H54 (cell line): Measurements from ENCODE around the gene RALGPS2.

Experiments used
- DNase-seq: peaks from one replicate; pipeline ENCODE4 v3.0.0; 2011; ENCODE audit warnings: low spot score, mixed read lengths; ENCODE audit not compliant: insufficient read length
- FAIRE-seq: peaks from 3 replicates; lab custom pipeline; 2011; peaks lifted over from hg19 to GRCh38; lab: Jason Lieb, UNC
- POLR2A ChIP-seq: IDR thresholded peaks from 2 replicates; pipeline ENCODE4 v1.6.1; 2011; ENCODE audit warnings: low read depth, mild to moderate bottlenecking, low read length

The RALGPS2 gene

GRCh38 chr1:178702146-178702545, 22.9 kb upstream of the RALGPS2 start:
- FAIRE-seq: peak; percentile 20
- TF ChIP-seq POLR2A: no peak
- DNase-seq: no peak

DNA sequence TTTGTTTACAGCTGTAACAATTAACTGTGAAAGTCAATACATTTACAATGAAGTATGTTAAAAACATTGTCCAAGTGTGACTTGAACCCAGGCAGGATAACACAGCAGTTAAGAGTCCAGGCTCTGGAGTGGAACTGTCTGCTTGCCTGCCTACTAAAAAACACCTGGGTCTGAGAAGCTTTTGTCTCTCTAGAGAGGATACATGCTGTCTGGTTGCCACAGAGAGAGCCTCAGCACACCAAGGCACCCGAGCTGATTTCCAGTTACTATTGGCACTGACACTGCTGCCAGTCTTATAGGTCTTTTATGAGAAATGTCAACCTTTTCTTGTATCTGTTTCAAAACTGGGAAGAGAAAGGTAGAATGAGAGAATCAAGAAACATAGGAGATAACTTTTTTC, 20.2 kb upstream of the RALGPS2 start:
- DNase-seq: no peak
- no peak for TF ChIP-seq POLR2A
- no peak for FAIRE-seq

DNA sequence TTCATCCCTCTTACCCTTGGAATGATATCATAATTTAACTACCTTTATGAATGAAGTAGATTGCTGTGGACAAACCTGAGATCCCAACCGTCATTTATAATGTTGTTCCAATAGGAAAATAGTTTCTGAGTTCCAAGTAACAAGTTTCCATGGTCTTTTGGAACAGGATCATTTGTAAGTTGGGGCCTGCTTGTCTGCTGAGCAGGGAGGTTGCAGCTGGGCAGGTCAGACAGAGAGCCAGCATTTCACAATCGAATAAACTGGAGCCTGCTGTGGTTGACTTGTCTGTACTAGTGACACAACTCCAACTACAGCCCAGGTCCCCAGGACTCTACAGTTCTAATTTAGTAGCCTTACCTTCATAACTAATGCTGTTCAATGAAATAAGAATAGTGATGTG, 18.6 kb upstream of the RALGPS2 start:
- no peak for FAIRE-seq
- no peak for TF ChIP-seq POLR2A
- DNase-seq: no peak

- DNase-seq (no peak), FAIRE-seq (peak; percentile 74)
- no peak for TF ChIP-seq POLR2A
Observed at GRCh38 chr1:178713259-178713658, 11.8 kb upstream of the RALGPS2 start.

DNA sequence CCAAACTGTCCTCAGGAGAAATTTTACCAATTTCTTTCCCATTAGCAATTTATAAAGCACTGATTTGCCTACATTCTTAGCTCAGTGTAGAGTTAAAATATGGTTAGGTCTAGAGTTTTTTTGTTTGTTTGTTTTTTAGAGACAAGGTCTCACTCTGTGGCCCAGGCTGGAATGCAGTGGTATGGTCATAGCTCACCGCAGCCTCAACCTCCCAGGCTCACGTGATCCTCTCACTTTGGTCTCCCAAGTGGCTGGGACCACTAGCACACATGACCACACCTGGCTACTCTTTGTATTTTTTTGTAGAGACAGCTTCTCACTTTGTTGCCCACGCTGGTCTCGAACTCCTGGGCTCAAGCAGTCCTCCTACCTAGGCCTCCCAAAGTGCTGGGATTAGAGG, 10.6 kb upstream of the RALGPS2 start:
- FAIRE-seq (no peak), DNase-seq (no peak)
- no peak for TF ChIP-seq POLR2A

GRCh38 chr1:178716111-178716510, 8.9 kb upstream of the RALGPS2 start:
- no peak for TF ChIP-seq POLR2A
- FAIRE-seq: peak; percentile 52
- no peak for DNase-seq

- no peak for TF ChIP-seq POLR2A
- DNase-seq: no peak
- no peak for FAIRE-seq
Observed at GRCh38 chr1:178718520-178718919, 6.5 kb upstream of the RALGPS2 start.

GRCh38 chr1:178723546-178723945, 1.5 kb upstream of the RALGPS2 start:
- FAIRE-seq (peak; percentile 87), DNase-seq (no peak)
- TF ChIP-seq POLR2A: no peak

DNA sequence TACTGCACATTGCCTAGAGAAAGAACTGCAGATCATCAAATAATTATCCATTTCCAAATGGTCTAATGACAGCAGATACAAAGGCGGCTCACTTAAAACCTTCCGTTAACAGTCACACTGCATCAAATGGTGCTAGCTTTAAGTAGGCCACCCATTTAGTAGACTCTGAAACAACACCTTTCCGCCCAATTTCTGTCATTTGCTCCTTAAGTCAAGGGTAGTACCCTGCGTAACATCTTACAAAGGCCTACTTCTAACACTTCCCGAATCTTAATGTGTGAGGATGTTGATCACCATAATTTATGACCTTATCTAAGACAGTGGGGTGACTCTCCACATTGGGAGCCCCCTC, 692 bp upstream of the RALGPS2 start:
- FAIRE-seq (peak; percentile 20), DNase-seq (no peak)
- TF ChIP-seq POLR2A: no peak

GRCh38 chr1:178725466-178726086, 532 bp downstream of the RALGPS2 start:
- DNase-seq: peak; percentile 37
- FAIRE-seq: no peak

GRCh38 chr1:178726087-178726517, 1.1 kb downstream of the RALGPS2 start:
- TF ChIP-seq POLR2A: no peak
- peak; percentile 65 for DNase-seq
- FAIRE-seq: peak; percentile 96

More at GRCh38 chr1:178725466-178726086, 532 bp downstream of the RALGPS2 start:
- no peak for TF ChIP-seq POLR2A

GRCh38 chr1:178726545-178726944, 1.5 kb downstream of the RALGPS2 start:
- no peak for TF ChIP-seq POLR2A
- DNase-seq: no peak
- FAIRE-seq: no peak

GRCh38 chr1:178727014-178727895, 2.2 kb downstream of the RALGPS2 start:
- FAIRE-seq (no peak), DNase-seq (no peak)
- TF ChIP-seq POLR2A: no peak

- DNase-seq (no peak), FAIRE-seq (peak; percentile 20)
- TF ChIP-seq POLR2A: no peak
Observed at GRCh38 chr1:178733972-178734371, 8.9 kb downstream of the RALGPS2 start.
